NCI-H2196 (cell line): ENCODE data around the gene EPHA3.

Experiments used
- DNase-seq: peaks from one replicate; lab custom pipeline; 2025; ENCODE audit not compliant: unreplicated experiment; lab: John Stamatoyannopoulos, UW

Gene EPHA3

DNA sequence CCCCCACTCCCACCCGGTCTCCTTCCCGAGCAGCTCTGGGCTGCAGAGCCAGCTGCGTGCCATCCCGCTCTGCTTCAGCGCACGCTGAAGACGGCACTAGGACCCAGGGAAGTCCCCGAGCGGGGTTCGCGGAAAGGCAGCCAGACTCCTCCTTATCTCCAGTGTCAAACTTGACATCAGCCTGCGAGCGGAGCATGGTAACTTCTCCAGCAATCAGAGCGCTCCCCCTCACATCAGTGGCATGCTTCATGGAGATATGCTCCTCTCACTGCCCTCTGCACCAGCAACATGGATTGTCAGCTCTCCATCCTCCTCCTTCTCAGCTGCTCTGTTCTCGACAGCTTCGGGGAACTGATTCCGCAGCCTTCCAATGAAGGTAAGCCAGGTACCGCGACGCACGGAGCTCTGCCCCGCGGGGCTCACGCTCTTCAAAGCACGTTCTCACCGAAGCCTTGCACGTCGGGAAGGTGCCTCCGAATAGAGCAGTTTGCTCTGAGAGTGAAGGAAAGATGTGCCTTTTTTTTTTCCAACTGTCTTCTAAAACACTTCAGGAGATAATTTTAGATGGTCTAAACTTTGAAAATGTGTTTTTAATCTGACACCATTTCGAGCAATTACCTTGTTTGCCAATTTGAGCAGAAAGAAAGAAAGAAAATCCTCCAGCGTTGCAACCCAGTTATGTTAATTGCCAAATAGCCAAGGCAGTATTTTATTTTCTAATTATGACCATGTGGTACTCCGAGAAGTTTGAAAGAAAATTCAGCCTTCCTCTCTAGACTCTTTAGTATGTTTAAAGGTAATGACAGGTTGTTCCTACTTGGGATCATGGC, at the start of gene EPHA3:
Gene EPHA3, plus strand, starts transcription at position 161 of the 830 bp plus-strand sequence. Its CDS starts 128 bp downstream, at position 289.
- no peak for DNase-seq

DNA sequence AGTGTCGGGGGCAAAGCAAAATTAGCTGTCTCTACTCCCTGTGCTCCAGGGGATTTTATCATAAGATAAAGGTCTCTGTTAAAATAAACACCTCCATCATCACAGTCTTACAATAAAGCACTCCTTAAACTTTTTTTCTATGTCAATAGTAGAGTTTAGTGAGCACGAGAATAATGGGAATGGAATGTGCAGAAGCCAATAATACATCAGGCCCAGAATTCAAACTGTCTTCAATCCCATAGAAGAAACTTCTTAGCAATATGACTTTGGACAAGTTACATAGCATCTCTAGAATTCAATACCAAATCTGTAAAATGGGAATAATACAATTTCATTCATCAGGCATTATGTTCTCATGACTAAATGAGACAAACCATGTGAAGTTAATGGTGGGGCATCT, 49.0 kb upstream of the EPHA3 start:
- no peak for DNase-seq

DNA sequence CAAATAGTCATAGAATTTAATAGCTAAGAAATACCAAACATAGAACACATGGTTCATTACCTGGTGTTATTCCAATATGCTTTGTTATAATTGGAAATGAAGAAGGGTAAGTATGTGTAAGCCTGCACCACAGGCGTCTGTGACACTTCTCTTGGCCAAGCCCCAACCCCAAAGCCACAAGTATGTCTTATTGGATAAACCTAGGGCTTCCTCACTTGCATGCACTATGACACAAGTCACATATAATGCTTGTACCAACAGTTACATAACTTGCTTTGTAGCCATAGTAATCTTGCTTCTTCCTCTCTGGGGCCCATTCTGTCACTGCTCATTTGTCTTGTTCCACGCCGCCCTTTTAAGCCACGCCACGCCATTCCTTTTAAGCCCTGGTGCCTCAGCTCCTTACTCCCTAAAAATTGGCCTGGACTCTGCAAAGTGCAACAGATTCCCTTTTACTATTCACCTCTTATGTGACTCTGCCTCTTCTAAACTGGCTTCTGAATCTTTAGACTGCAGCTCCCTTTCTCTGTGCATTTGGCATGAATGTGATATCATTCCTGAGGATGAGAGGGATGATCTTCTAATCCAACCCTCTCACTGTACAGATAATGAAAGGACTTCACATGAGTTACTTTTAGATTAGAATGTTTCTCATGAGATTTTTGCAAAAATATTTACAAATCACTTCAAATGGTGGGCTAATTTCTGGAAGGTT, 48.1 kb upstream of the EPHA3 start:
- DNase-seq, result no peak

DNA sequence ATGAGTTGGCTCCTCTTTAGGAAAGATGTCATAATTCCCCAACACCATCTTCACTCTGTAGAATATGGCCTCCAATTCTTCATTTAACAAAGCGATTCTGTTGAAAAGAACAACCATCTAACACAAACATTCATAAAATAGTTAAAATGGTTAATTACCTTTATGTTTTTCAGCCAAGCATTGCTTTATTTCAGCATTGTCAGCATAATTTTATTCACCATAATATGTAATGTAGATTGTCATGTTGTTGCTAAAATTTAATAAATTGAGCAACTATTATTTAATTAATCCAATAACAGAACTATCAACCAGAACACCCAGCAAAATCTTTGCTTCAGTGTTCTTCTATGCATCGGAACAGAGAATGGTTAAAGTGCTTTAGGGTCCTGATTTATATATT, 46.2 kb upstream of the EPHA3 start:
- no peak for DNase-seq

DNA sequence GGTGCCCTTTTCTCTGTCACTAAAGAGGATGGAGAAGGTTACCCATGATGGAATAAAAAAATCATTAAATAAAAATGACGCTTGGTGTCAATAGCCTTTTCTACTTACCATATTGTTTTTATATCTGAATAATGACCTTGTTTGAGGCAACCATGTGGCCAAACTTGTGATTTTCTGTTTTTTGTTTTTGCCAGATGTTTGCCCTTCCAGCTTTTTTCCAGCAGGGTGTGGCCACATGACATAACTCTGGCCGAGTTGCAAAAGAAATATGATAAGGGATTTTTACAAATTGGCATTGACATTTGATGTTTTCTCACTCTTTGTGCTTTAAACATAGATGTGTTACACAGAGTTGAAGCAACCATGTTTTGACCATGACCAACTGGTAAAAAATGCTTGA, 39.7 kb upstream of the EPHA3 start:
- no peak for DNase-seq

DNA sequence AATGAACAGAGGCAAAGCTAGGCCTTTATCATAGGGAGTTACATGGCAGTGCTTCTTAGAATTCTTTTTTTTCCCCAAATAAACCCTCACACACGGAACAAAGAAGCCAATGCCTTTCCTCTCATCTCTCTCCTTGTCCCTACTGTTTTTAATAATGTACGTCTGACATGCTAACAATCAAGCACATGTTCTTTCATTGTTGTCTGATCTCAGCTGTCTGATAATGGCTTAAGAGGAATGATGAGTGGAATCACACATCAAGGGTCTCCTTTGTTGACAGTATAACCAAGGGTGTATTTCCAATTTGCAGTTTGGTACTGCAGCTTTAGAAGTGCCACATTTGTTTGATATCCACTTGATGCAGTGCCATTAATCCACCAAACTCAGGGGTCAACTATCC, 34.8 kb upstream of the EPHA3 start:
- no peak for DNase-seq

DNA sequence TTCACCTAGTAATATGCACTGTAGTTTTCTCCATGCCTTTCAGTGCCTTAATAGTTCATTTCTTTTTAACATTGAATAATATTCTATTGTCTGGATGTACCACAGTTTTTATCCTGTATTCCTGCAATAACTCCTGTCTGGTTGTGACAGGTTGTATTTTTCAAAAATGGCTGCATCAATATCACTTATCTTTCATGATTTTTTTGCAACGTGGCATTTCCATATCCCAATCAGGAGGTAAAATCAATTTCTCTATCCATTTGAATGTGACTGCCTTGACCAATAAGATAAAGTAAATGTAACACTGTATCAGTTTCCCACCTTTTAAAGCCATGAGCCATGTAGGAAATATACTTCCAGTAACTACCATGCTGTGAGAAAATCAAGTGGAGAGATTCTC, 27.5 kb upstream of the EPHA3 start:
- DNase-seq, result no peak

DNA sequence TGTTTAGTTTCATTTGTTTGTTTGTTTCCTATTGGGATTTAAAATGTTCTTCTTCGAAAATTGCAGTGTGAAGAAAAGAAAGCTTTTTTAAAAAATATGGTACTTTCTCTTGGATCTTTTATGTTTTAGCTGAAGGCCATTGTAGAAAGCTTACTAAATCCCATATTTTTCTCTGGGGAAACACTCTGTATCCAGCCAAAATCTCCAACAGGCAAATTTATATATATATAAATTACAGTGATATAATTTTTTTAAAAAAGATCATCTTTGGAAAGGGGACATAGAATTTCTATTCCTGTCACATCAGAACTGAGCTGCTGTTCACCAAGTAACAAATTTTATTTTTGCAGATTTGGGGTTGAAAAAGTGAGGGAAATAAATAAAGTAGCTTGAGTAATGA, 19.6 kb upstream of the EPHA3 start:
- no peak for DNase-seq

DNA sequence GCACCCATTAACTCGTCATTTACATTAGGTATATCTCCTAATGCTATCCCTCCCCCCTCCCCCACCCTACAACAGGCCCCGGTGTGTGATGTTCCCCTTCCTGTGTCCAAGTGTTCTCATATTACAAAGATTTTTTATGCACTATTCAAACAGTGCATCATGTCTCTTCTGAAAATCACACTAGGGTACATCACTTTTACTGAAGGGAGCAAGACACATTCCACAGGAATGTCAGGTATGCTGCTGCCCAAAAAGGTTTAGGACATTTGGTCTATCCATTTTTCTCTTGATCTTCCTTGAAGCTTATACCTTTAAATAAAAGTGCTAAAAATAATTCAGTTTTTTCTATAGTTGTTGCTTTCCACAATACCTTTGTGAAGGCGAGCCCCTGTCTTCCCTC, 9.2 kb upstream of the EPHA3 start:
- no peak for DNase-seq

DNA sequence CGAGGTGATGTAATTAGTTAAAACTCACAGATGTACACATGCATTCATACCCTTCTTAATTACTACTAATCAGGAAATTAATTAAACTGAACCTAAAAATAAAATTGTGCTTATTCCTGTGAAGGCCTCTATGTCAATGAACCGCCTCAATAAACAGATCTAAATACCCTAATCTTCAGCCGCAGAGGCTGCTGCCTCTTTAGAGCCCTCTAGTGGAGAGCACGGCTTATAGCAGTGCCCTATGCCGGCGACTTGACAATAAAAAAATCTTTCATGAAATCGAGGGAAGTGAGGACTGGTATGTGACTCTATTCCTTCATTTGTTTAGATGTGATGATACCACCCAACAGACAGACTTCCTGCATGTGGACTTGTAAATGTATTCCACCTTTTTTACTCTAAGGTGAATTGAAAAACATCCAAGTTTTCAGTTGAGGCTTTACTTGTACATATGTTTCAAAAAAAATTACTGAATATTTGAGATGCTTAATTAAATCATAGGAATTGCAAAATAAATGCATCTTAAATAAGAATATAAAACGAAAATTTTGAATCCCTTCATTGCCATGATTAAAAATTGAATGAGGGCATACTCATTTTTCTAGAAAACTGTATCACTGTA, 8.3 kb upstream of the EPHA3 start:
- DNase-seq, result peak; percentile 7

DNA sequence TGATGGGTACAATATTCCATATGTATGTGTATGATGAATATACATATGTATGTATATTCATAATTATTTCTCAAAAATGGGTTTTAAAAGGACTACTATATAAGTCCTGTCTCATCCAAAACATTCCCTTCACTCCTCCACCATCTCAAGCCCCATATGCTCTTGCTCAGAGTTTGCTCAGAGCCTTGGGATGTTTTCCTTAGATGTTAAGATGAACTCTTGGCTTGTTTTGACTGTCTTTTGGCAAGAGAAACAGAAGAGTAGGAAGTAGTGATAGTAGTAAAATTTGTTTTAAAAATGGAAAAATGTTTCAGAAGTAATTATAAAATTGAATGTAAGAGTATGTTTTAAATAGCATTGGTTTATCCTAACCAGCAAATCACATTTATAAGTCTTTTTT, 6.2 kb upstream of the EPHA3 start:
- no peak for DNase-seq

DNA sequence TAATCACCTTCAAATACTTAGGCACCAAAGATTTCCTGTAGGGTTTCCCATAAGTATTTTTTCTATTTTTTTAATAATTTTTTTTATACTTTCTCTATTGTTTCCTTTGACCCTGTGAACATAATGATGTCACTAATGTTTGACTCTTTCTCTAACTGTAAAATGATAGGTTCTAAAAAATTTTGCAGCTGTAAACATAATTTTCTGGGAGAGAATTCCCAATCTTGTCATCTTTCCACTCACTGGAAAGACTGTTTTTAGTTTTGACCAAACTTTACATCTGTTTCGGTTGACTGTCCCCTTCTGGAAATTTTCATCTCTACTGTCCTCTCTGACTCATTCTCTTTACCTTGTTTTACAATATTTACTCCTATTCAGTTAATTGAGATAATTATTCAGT, 5.5 kb upstream of the EPHA3 start:
- DNase-seq, result no peak

DNA sequence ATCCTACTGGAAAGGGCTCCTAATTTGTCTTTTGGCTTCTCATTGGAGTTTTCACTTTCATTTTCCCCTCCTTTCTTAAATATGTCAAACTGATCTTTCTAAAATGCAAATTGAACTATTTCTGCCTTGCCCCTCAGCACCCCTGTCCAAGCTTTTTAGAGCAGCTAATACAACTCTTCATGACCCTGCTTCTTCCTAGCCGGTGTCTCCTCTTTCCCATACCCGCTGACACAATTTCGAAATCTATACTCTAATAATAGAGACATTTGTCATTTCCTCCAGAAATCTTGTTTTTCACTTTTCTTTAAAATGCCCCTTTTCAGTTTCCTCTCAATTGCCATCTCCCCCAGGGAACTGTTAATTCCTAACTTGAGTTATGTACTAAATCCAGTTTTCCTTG, 2.9 kb upstream of the EPHA3 start:
- no peak for DNase-seq

DNA sequence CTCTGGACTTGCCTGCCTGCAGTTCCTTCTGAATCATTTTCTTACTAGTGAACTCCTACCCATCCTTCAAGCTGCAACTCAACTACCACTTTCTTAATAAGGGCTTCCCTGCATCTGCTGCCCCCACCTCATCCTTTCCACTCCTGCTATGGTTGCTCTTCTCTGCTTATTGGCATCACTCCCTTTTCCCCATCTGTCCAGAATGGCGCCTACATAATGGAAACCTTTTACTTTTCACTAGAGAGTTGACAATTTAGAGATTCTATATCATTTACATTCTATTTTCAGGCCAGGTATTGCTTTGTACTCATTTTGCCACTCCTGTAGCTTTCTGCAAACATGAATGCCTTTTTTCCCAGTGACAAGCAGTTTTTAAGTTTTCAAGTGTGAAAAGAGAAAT, 1.9 kb upstream of the EPHA3 start:
- DNase-seq, result no peak

DNA sequence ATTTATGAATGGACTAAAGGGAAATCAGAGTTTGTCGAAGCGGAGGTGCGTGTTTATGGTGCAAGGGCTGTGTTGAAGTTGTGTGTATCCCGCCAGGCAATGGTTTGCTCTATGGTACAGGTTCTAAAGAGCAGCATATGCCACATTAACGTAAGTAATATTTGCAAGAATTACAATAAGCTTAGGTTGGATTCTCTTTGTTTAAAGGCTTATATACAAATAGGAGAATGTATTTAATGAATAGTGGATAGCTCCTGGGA, 800 bp downstream of the EPHA3 start:
- DNase-seq, result no peak

DNA sequence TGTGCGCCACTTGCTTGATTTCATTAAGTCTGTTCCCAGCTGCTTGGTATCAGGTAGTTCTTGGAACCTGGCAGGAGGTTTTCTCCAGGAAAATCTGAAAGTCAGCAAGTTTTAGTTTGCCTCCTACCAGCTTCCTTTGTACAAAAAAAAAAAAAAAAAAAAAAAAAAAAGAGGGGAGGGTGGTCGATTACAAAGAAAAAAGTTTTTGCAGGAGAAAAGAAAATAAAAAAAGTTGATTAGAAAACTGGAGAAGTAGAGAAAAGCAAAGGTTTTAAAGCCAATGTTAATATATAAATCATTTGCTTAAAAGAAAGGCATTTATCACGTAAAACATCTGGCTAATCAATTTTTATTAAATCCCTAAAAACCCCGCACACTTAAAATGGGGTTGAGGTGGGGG, 5.9 kb downstream of the EPHA3 start:
- no peak for DNase-seq

DNA sequence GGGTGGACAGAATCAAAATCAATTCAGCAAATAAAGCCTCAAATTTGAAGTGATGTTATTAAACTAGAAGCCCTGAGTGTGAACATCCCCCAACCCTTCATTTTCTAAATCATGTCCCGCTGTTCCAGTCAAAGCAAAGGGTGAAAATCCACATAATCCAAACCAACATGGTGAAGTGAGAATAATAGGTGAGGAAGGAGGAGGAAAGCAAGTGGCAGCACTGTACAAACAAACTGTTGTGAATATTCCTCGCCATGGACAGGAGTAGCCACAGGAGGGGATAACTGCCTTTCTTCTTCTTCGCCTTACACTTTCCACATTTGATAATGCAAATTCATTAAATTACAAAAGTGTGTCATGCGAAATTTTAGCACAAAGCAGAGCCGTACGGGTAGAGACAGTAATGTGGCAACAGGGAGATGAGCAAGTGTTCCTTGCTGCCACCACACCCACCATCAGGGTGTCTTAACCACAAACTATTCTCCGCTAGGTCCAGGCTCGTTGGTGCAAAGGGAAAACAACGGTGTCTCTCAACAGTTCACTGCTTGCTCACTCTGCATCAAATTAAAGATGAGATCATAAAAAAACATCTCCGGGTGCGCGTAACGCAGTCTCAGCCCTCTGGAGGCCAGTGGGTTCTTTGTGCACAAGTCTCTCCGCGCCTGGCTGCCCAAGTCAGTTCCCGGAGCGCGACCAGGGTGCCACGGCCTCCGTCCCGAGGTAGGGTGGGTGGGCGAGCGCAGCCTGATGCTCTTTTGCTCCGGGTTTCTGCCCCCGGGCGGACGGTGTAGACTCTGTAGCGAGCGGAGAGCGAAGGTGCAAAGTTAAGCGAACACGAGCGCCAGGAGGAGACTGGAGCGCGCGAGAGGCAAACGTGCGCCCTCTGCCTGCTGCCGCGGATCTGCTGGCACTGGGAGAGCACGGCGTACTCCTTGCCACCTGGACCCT, 6.7 kb downstream of the EPHA3 start:
- DNase-seq, result no peak

DNA sequence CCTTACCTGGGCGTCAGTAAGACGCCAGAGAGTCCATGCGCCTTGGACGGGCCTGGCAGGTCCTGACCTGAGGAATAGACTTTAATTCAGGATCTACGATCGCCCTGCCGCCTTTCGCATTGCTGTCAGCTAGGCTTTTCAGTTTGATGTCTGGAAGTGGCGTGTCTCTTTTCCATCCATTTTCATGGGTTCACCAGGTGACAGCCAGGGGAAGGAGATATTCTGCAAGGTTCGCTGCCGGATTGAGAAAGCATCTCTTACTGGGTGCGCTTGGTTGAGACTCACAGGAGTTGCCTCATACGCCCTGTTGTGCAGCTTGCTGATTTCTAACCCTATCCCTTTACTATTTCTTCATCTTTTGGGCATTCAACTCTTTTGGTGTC, 7.4 kb downstream of the EPHA3 start:
- no peak for DNase-seq

DNA sequence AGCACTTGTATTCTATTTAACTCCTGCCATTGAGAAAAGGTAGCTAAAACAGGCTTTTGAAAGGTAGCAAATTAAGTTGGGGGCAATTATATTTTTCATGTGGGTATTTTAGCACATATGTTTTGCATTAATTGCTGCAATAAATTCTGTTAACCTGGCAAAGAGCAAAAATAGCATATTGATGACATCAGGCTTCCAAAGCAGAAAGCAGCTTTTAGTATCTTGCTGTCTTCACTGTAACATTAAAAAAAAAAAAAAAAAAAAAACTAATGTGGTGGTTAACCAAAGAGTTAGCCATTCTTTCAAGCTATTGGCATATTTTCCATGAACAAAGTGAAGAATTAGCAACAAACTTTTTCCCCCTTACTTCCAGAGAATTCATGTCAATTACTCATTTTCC, 9.1 kb downstream of the EPHA3 start:
- no peak for DNase-seq

DNA sequence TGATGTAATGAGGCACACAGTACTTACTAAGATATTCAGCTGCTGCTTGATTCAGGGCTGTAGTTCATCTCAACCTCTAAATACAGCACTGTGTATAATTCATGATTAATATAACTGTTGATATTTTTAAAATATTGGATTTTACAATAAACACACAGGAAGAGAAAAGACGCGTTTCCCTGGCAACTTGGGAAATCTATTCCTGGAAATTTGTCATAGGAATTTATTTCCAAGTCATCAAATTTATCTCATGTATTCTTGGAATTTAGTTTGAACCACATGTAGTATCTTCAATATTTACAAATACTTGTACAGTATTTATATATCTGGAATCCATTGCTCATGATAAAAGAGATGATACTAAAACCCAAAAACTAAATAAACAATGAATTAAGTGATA, 30.6 kb downstream of the EPHA3 start:
- DNase-seq, result no peak

DNA sequence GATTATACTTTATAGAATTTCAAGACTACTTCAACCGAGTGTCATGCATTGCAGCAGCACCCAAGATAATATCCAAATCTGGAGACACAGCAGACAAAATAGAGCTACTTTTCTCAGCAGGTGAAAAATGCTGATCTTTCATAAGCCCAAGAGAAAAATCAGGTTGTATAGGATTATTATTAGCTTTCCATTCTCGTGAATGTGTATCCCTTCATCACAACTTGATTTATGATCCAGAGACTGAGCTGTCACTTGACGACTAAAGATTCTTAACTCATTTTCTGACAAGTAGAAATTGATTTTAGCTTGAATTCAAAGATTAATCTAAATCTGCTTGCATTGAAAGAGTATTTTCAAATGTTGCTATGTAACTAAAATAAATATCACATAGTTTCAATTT, 32.4 kb downstream of the EPHA3 start:
- no peak for DNase-seq
